Lung microvascular endothelial cell (primary cell): ENCODE measurements around the gene HSD17B4. TPM values are rescaled to one million over a fixed set of nuclear protein-coding genes. Genes with fewer than 3 reads are reported as not detected.

Experiments
- total RNA-seq: library from RNA; depleted of rRNA; stranded (reverse); fragments of >200 nt; gene quantifications from 2 replicates; pipeline ENCODE4 v1.2.1, GENCODE V29; 2014

Gene HSD17B4
- total RNA-seq, 1 donor from 2014 or later, result 143 TPM

Other genes starting within 250 kb of the HSD17B4 start
- 5.4 and 8.3 TPM in 2 replicates for gene TNFAIP8, start 96.5 kb upstream of the HSD17B4 start, total RNA-seq
- gene FAM170A, start 177.1 kb downstream of the HSD17B4 start, total RNA-seq, result not detected in 2 replicates